ENCODE measurements around the gene CACNA1B. TPM values are rescaled to one million over a fixed set of nuclear protein-coding genes. Genes with fewer than 3 reads are reported as not detected.
"Not testable (repeated sequence)": the region's sequence is repeated elsewhere in the genome, so short reads cannot be mapped to it uniquely, and the experiment has no call there.

The CACNA1B gene
- total RNA-seq, 1 experiment from 2014 or later, result 1.7 TPM

DNA sequence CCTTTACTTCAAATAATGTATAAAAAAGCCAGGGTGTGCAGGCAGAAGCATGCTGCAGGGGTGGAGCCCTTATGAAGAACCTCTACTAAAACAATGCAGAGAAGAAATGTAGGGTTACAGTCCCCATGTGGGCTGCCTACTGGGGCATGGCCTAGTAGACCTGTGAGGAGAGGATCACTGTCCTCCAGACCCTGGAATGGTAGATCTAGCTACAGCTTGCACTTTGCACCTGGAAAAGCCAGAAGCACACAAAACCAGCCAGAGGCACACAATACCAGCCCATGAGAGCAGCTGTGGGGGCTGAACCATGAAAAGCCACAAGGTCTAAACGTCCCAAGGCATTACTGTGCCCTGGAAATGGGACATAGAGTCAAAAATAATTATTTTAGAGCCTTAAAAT lies 289.2 kb downstream of the CACNA1B start:
- H3K9me2 ChIP-seq (ENCODE audit: insufficient read depth); H3K79me2 ChIP-seq (ENCODE audit: insufficient read depth, low read length); H3K9ac ChIP-seq (ENCODE audit: low read length); intact Hi-C loops (cut with micrococcal nuclease); CTCF ChIA-PET; RAD21 ChIA-PET (ENCODE audit: low non-redundant PET in 1 of 2, low total read pairs in 2 of 2, uncharacterized antibody in 2 of 2, unreplicated experiment in 2 of 2); DNase-seq (ENCODE audit: low read depth, low spot score); H4K20me1 ChIP-seq (ENCODE audit: insufficient read depth); H3K4me1 ChIP-seq (ENCODE audit: control insufficient read depth in 1 of 2, insufficient read depth in 2 of 2, low read length in 2 of 2); BruUV-seq (replicated peaks); H3K36me3 ChIP-seq (ENCODE audit: control insufficient read depth in 1 of 2, insufficient read depth in 2 of 2, low read length in 2 of 2); H3K4me2 ChIP-seq (ENCODE audit: low read length); H3K4me3 ChIP-seq (replicated peaks in 1 of 2; ENCODE audit: low read depth in 1 of 2, low read length in 2 of 2); H3K9me3 ChIP-seq (ENCODE audit: control insufficient read depth in 1 of 2, insufficient read depth in 1 of 2, low read depth in 1 of 2, low read length in 2 of 2); H2AFZ ChIP-seq (ENCODE audit: low read depth, low read length, poor library complexity, severe bottlenecking); H3K27me3 ChIP-seq (ENCODE audit: insufficient read depth, low read length); H3K27ac ChIP-seq (ENCODE audit: low read depth, low read length); POLR2A ChIA-PET; ATAC-seq: not testable (repeated sequence)

MicroRNA genes within 50 kb of the gene (microRNA counts, 767-probe panel; counts per million panel counts)
- microRNA hsa-miR-602, result not detected

Small RNAs within 50 kb of the gene (microRNA-seq; reads per million reads assigned to microRNA genes)
- gene MIR602 (ENCODE audit: borderline number of aligned reads), result not detected
